H1 (cell line): ENCODE results near the gene MFSD2A. TPM values are rescaled to one million over a fixed set of nuclear protein-coding genes. Genes with fewer than 3 reads are reported as not detected.

Source experiments
- CTCF ChIA-PET: fragments of 300-600 bp; sonication (Branson Sonifier 250); formaldehyde crosslinking; loops from one replicate; lab custom pipeline; 2021; ENCODE audit not compliant: partially characterized antibody; lab: Charles Lee
- POLR2A ChIA-PET: fragments of 300-600 bp; sonication (Branson Sonifier 250); formaldehyde crosslinking; loops from one replicate; lab custom pipeline; 2021; ENCODE audit warnings: inconsistent platforms; ENCODE audit not compliant: partially characterized antibody; lab: Charles Lee
- DNase-seq, 2 experiments: peaks; one replicate each; pipeline versions ENCODE4 v3.0.0 to v3.0.0-alpha.2; 2010 to 2022; ENCODE audit warnings: low spot score in 2 of 2, low read depth in 1 of 2, mixed read lengths in 1 of 2
- FAIRE-seq: peaks from 2 replicates; lab custom pipeline; 2011; peaks lifted over from hg19 to GRCh38; lab: Jason Lieb, UNC
- H2AFZ ChIP-seq: 2 replicates; pipeline ENCODE4 v1.8.1; 2012; ENCODE audit warnings: low read length, inconsistent platforms
- H2AK5ac ChIP-seq: 2 replicates; pipeline ENCODE4 v1.6.1; 2013; ENCODE audit warnings: low read depth, low read length
- H2BK120ac ChIP-seq: replicated peaks from 2 replicates; pipeline ENCODE3; 2013; ENCODE audit warnings: low read depth, low read length, inconsistent platforms
- H2BK12ac ChIP-seq: 2 replicates; pipeline ENCODE4 v1.6.1; 2013; ENCODE audit warnings: low read depth, low read length
- H2BK15ac ChIP-seq: 2 replicates; pipeline ENCODE4 v1.6.1; 2013; ENCODE audit warnings: low read length
- H2BK20ac ChIP-seq: 2 replicates; pipeline ENCODE4 v1.6.1; 2013; ENCODE audit warnings: low read length
- H2BK5ac ChIP-seq: 2 replicates; pipeline ENCODE4 v1.6.1; 2013; ENCODE audit warnings: low read depth, low read length
- H3K14ac ChIP-seq: 2 replicates; pipeline ENCODE4 v1.6.1; 2013; ENCODE audit warnings: inconsistent platforms; ENCODE audit not compliant: insufficient read length
- H3K18ac ChIP-seq: 2 replicates; pipeline ENCODE4 v1.6.1; 2013; ENCODE audit warnings: low read length; ENCODE audit errors: extremely low read depth
- H3K23ac ChIP-seq: 2 replicates; pipeline ENCODE4 v1.6.1; 2013; ENCODE audit warnings: inconsistent platforms; ENCODE audit not compliant: insufficient read length
- H3K23me2 ChIP-seq: 2 replicates; pipeline ENCODE4 v1.6.1; 2013; ENCODE audit warnings: low read depth, low read length
- H3K27ac ChIP-seq: 2 replicates; pipeline ENCODE4 v1.6.1; 2011; ENCODE audit warnings: low read depth, low read length, inconsistent platforms
- H3K27me3 ChIP-seq, 4 experiments: replicated peaks in 1 of 4; 1 replicate in 1 of 4; 2 replicates in 3 of 4; pipeline versions ENCODE4 v1.6.1 to v1.8.1; 2011 to 2013; ENCODE audit warnings: low read length in 3 of 4, mild to moderate bottlenecking in 3 of 4, inconsistent platforms in 2 of 4, mixed read lengths in 2 of 4, moderate library complexity in 1 of 4; ENCODE audit not compliant: control insufficient read depth in 3 of 4, insufficient read depth in 3 of 4; ENCODE audit errors: extremely low read depth in 1 of 4
- H3K36me3 ChIP-seq, 4 experiments: 2 replicates each; pipeline versions ENCODE4 v1.6.1 to v1.8.1; 2011 to 2013; ENCODE audit warnings: mild to moderate bottlenecking in 4 of 4, low read length in 3 of 4, moderate library complexity in 2 of 4, control low read depth in 1 of 4, inconsistent platforms in 1 of 4; ENCODE audit not compliant: insufficient read depth in 4 of 4, control insufficient read depth in 2 of 4
- H3K4ac ChIP-seq: replicated peaks from 2 replicates; pipeline ENCODE3; 2013; ENCODE audit warnings: low read length, low read depth, mixed read lengths, inconsistent platforms; ENCODE audit not compliant: insufficient read length
- H3K4me1 ChIP-seq, 4 experiments: replicated peaks in 1 of 4; 1 replicate in 1 of 4; 2 replicates in 3 of 4; pipeline versions ENCODE4 v1.6.1 to v1.8.1; 2011 to 2013; ENCODE audit warnings: low read length in 3 of 4, inconsistent platforms in 2 of 4, mixed read lengths in 1 of 4; ENCODE audit not compliant: insufficient read depth in 4 of 4, control insufficient read depth in 3 of 4
- H3K4me2 ChIP-seq, 2 experiments: 2 replicates each; pipeline versions ENCODE4 v1.6.1 to v1.8.1; 2011 to 2013; ENCODE audit warnings: low read depth in 2 of 2, low read length in 2 of 2, control low read depth in 1 of 2, inconsistent platforms in 1 of 2, mild to moderate bottlenecking in 1 of 2; ENCODE audit not compliant: insufficient read depth in 1 of 2
- H3K4me3 ChIP-seq, 4 experiments: fragments of 200-600, 300-600 bp in 1 of 4; sonication (generic), shearing (Covaris generic), sonication (Bioruptor Twin) in 1 of 4; 2 replicates each; pipeline versions ENCODE4 v1.5.1 to v1.8.1; 2011 to 2016; ENCODE audit warnings: low read length in 4 of 4, low read depth in 3 of 4, control low read depth in 2 of 4, inconsistent platforms in 2 of 4, mild to moderate bottlenecking in 2 of 4, mixed read lengths in 1 of 4, moderate library complexity in 1 of 4; ENCODE audit not compliant: insufficient read depth in 2 of 4; ENCODE audit errors: extremely low read depth in 1 of 4
- H3K56ac ChIP-seq: replicated peaks from 2 replicates; pipeline ENCODE3; 2013; ENCODE audit warnings: low read depth, mild to moderate bottlenecking, mixed read lengths, low read length, inconsistent platforms; ENCODE audit not compliant: insufficient read length
- H3K79me1 ChIP-seq: 2 replicates; pipeline ENCODE4 v1.6.1; 2013; ENCODE audit warnings: low read depth, low read length, control low read depth
- H3K79me2 ChIP-seq, 2 experiments: 2 replicates each; pipeline versions ENCODE4 v1.6.1 to v1.8.1; 2012 to 2013; ENCODE audit warnings: low read length in 2 of 2, mild to moderate bottlenecking in 2 of 2, inconsistent platforms in 1 of 2; ENCODE audit not compliant: insufficient read depth in 2 of 2, control insufficient read depth in 1 of 2
- H3K9ac ChIP-seq, 4 experiments: replicated peaks in 1 of 4; 1 replicate in 1 of 4; 2 replicates in 3 of 4; pipeline versions ENCODE4 v1.6.1 to v1.8.1; 2011 to 2013; ENCODE audit warnings: low read depth in 3 of 4, low read length in 3 of 4, control low read depth in 2 of 4, mild to moderate bottlenecking in 2 of 4, moderate library complexity in 2 of 4, inconsistent platforms in 1 of 4; ENCODE audit errors: extremely low read depth in 1 of 4
- H3K9me3 ChIP-seq, 2 experiments: 2 replicates each; pipeline versions ENCODE4 v1.6.1 to v1.8.1; 2012 to 2013; ENCODE audit warnings: mild to moderate bottlenecking in 2 of 2, moderate library complexity in 2 of 2, control low read depth in 1 of 2, inconsistent platforms in 1 of 2, low read depth in 1 of 2, low read length in 1 of 2, mixed read lengths in 1 of 2; ENCODE audit not compliant: insufficient read depth in 2 of 2
- H4K20me1 ChIP-seq, 2 experiments: replicated peaks in 1 of 2; 2 replicates each; pipeline versions ENCODE3 to v1.8.1; 2011 to 2013; ENCODE audit warnings: inconsistent platforms in 2 of 2, low read length in 2 of 2, mild to moderate bottlenecking in 1 of 2; ENCODE audit not compliant: insufficient read depth in 2 of 2, control insufficient read depth in 1 of 2
- H4K5ac ChIP-seq: 2 replicates; pipeline ENCODE4 v1.6.1; 2013; ENCODE audit warnings: low read length, low read depth, mixed read lengths, inconsistent platforms; ENCODE audit not compliant: insufficient read length
- H4K8ac ChIP-seq: 2 replicates; pipeline ENCODE4 v1.8.0; 2013; ENCODE audit warnings: mild to moderate bottlenecking, moderate library complexity, low read length, inconsistent platforms; ENCODE audit not compliant: insufficient read depth; ENCODE audit errors: extremely low read depth
- H4K91ac ChIP-seq: replicated peaks from 2 replicates; pipeline ENCODE3; 2013; ENCODE audit warnings: low read length, mixed read lengths, inconsistent platforms; ENCODE audit not compliant: insufficient read length
- TCF12 ChIP-seq: IDR thresholded peaks from 2 replicates; pipeline ENCODE4 v1.6.1; 2011; ENCODE audit warnings: low read depth, mild to moderate bottlenecking, low read length
- WGBS, 2 experiments: shearing (Covaris generic) in 1 of 2; methylation state at CpG; one replicate each; pipeline versions ENCODE4 v1.1.6 to v1.1.7; 2013 to 2015; ENCODE audit warnings: low lambda C conversion rate in 2 of 2, mixed read lengths in 2 of 2, inconsistent platforms in 1 of 2, low coverage in 1 of 2, missing lambda C conversion rate in 1 of 2; ENCODE audit not compliant: insufficient replicate concordance in 2 of 2, insufficient coverage in 1 of 2, insufficient read length in 1 of 2; ENCODE audit errors: extremely low coverage in 1 of 2, missing lambda C conversion rate in 1 of 2; 5-methylcytosine and 5-hydroxymethylcytosine counted together
- polyA plus RNA-seq, 7 experiments: library from polyadenylated mRNA; depleted of rRNA in 3 of 7; stranded (reverse) in 5 of 7; unstranded in 2 of 7; fragments of >200 nt in 5 of 7; fragments of 200-250 nt in 2 of 7; gene quantifications; 1 replicate in 5 of 7; 2 replicates in 1 of 7; 4 replicates in 1 of 7; pipeline versions ENCODE4 v1.2.1 to v1.2.3, GENCODE V29; 2011 to 2013; ENCODE audit warnings: missing spikeins in 2 of 7, mixed read lengths in 2 of 7
- total RNA-seq: library from RNA; stranded (reverse); fragmentation: NEBNext Ultra II Directional; extraction: Animal tissue kit (Norgen Biotek cat#: 25700); gene quantifications from 2 replicates; pipeline ENCODE4 v1.2.1, GENCODE V29; 2021

The MFSD2A gene
- total and polyA plus RNA-seq, 2 of the 8 experiments (the other 6 are each of a cell fraction or from before 2014, with no cell fraction given), result 18.3 to 25.9 TPM

GRCh38 chr1:39940253-39940652 is 14.7 kb upstream of the MFSD2A start:
- H2BK15ac ChIP-seq, result peak overlapping the region; percentile 10; the same call in 1 of the 2 replicates
- no peak for TF ChIP-seq TCF12
- no peak overlapping the region for H2AK5ac ChIP-seq
- POLR2A ChIA-PET, result interaction anchor here (1.6 to 5.2 kb wide), 2 partner anchors 14 to 19 kb away, joined by 4 to 29 read pairs; partner anchors contain the start of gene MFSD2A
- H2BK5ac ChIP-seq, result no peak overlapping the region
- no peak overlapping the region for H3K4ac ChIP-seq
- no peak overlapping the region for H3K18ac ChIP-seq
- CTCF ChIA-PET, result interaction anchor here (0.9 to 1.1 kb wide), 3 partner anchors 21 to 287 kb away, joined by 3 read pairs; no protein-coding TSS in a partner anchor
- no peak overlapping the region for H4K5ac ChIP-seq
- DNase-seq (no peak), FAIRE-seq (no peak)
- no peak overlapping the region for H3K9ac ChIP-seq
- no peaks in the 10 kb centered on the region for H3K36me3 ChIP-seq
- no peak overlapping the region; the same call in 1 of the 2 replicates for H4K8ac ChIP-seq
- H2BK12ac ChIP-seq, result no peak overlapping the region
- no peaks in the 10 kb centered on the region for H3K9me3 ChIP-seq
- no peak overlapping the region for H2AFZ ChIP-seq
- H3K79me1 ChIP-seq, result no peaks in the 10 kb centered on the region
- no peaks in the 10 kb centered on the region for H3K23me2 ChIP-seq
- H2BK20ac ChIP-seq, result no peak overlapping the region
- H3K79me2 ChIP-seq, result no peaks in the 10 kb centered on the region
- no peaks in the 10 kb centered on the region for H4K20me1 ChIP-seq
- 90% methylated on average over 5 of the region's 5 CpGs; no CpG with 5 or more reads in 1 of the 2 experiments for WGBS, 2 experiments
- H3K4me3 ChIP-seq, result no peak overlapping the region
- H2BK120ac ChIP-seq, result no peak overlapping the region
- H3K27ac ChIP-seq, result no peak overlapping the region
- no peak overlapping the region for H3K56ac ChIP-seq
- H3K4me2 ChIP-seq, result no peak overlapping the region
- peaks cover 0 to 3% (median 0%) of the 10 kb centered on the region in 4 experiments; a peak in 1 of 7 replicates for H3K4me1 ChIP-seq
- H3K27me3 ChIP-seq, result no peaks in the 10 kb centered on the region
- H3K14ac ChIP-seq, result no peak overlapping the region
- no peak overlapping the region for H4K91ac ChIP-seq
- no peak overlapping the region for H3K23ac ChIP-seq
